ENCODE results near the gene CXCL12.

The CXCL12 gene

DNA sequence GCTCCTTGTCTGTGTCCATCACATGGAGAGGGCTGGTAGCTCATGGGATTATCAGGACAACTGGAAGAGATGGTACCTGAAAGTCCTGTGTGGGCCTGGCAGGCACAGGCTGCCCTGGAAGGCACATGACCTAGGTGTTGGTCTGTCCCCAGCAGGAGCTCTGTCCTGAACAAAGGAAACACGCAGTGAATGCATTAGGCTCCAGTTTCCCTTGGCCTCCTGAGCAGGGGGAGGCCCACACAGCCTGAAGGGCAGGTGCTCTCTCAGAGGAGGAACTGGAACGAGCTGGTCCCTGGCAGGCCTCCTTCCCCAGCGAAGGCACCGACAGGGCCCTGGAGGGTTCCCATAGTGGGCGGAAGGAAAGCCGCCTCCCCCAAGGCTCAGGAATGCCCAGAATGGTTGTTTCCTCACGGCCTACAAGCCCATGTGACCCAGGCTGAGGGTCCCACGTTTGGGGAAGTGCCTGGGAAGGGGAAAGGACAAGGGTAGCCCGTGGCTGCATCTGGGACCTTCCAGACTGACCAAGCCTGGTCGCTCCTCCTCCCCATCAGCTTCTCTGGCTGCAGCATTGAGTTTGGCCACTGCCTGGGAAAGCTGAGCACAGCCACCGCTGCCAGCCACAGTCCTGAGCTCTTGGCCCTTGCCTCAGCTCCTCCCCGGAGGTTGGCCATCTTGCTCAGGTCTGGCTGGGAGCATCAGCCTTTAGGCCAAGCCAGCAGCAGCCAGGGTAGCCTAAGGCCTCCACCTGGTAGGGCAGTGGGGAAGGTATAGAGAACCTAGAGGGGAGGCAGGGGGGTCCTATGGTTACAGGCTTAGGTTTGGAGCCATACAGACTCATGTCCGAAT is 21.8 kb downstream of the CXCL12 start:
- TF ChIP-seq CSDC2 (CRISPR knock-in tag; IDR thresholded peaks at IDR 0.05) (no peak), ISL1 (CRISPR knock-in tag; IDR thresholded peaks at IDR 0.05) (no peak), PATZ1 (CRISPR knock-in tag; IDR thresholded peaks at IDR 0.05; ENCODE audit: borderline replicate concordance) (no peak), ARNTL (CRISPR knock-in tag; IDR thresholded peaks at IDR 0.05; ENCODE audit: borderline replicate concordance, low read depth) (no peak), BACH2 (CRISPR knock-in tag; IDR thresholded peaks at IDR 0.05; ENCODE audit: borderline replicate concordance) (no peak), OSR1 (CRISPR knock-in tag; IDR thresholded peaks at IDR 0.05) (no peak), ZFP3 (CRISPR knock-in tag; IDR thresholded peaks at IDR 0.05) (no peak), SNAI2 (CRISPR knock-in tag; IDR thresholded peaks at IDR 0.05) (no peak), PPARA (CRISPR knock-in tag; IDR thresholded peaks at IDR 0.05; ENCODE audit: borderline replicate concordance) (no peak), POU6F1 (CRISPR knock-in tag; IDR thresholded peaks at IDR 0.05; ENCODE audit: borderline replicate concordance, low read depth) (no peak), ESRRG (CRISPR knock-in tag; IDR thresholded peaks at IDR 0.05) (no peak), ZFP30 (CRISPR knock-in tag; IDR thresholded peaks at IDR 0.05) (no peak)
- TF ChIP-seq, protein P1, sequence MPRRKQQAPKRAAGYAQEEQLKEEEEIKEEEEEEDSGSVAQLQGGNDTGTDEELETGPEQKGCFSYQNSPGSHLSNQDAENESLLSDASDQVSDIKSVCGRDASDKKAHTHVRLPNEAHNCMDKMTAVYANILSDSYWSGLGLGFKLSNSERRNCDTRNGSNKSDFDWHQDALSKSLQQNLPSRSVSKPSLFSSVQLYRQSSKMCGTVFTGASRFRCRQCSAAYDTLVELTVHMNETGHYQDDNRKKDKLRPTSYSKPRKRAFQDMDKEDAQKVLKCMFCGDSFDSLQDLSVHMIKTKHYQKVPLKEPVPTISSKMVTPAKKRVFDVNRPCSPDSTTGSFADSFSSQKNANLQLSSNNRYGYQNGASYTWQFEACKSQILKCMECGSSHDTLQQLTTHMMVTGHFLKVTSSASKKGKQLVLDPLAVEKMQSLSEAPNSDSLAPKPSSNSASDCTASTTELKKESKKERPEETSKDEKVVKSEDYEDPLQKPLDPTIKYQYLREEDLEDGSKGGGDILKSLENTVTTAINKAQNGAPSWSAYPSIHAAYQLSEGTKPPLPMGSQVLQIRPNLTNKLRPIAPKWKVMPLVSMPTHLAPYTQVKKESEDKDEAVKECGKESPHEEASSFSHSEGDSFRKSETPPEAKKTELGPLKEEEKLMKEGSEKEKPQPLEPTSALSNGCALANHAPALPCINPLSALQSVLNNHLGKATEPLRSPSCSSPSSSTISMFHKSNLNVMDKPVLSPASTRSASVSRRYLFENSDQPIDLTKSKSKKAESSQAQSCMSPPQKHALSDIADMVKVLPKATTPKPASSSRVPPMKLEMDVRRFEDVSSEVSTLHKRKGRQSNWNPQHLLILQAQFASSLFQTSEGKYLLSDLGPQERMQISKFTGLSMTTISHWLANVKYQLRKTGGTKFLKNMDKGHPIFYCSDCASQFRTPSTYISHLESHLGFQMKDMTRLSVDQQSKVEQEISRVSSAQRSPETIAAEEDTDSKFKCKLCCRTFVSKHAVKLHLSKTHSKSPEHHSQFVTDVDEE (CRISPR knock-in tag; IDR thresholded peaks at IDR 0.05), result no peak
- TF ChIP-seq, protein P2, sequence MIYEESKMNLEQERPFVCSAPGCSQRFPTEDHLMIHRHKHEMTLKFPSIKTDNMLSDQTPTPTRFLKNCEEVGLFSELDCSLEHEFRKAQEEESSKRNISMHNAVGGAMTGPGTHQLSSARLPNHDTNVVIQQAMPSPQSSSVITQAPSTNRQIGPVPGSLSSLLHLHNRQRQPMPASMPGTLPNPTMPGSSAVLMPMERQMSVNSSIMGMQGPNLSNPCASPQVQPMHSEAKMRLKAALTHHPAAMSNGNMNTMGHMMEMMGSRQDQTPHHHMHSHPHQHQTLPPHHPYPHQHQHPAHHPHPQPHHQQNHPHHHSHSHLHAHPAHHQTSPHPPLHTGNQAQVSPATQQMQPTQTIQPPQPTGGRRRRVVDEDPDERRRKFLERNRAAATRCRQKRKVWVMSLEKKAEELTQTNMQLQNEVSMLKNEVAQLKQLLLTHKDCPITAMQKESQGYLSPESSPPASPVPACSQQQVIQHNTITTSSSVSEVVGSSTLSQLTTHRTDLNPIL (CRISPR knock-in tag; IDR thresholded peaks at IDR 0.05; ENCODE audit: low read depth), result no peak
- no peak for ATAC-seq

- ATAC-seq, result no peak
- TF ChIP-seq, protein P1 (CRISPR knock-in tag; IDR thresholded peaks at IDR 0.05), result no peak
- no peak for TF ChIP-seq ZFP3 (CRISPR knock-in tag; IDR thresholded peaks at IDR 0.05)
- no peak for TF ChIP-seq POU6F1 (CRISPR knock-in tag; IDR thresholded peaks at IDR 0.05; ENCODE audit: borderline replicate concordance, low read depth)
- TF ChIP-seq ZFP30 (CRISPR knock-in tag; IDR thresholded peaks at IDR 0.05), result no peak
- no peak for TF ChIP-seq RARB (CRISPR knock-in tag; IDR thresholded peaks at IDR 0.05)
- no peak for TF ChIP-seq PPARA (CRISPR knock-in tag; IDR thresholded peaks at IDR 0.05; ENCODE audit: borderline replicate concordance)
- TF ChIP-seq ISL1 (CRISPR knock-in tag; IDR thresholded peaks at IDR 0.05), result no peak
- no peak for TF ChIP-seq TCF4 (CRISPR knock-in tag; IDR thresholded peaks at IDR 0.05; ENCODE audit: borderline replicate concordance)
- no peak for TF ChIP-seq CSDC2 (CRISPR knock-in tag; IDR thresholded peaks at IDR 0.05)
- TF ChIP-seq ZNF70 (CRISPR knock-in tag; IDR thresholded peaks at IDR 0.05), result no peak
- no peak for TF ChIP-seq ZC3H10 (CRISPR knock-in tag; IDR thresholded peaks at IDR 0.05)
- TF ChIP-seq, protein P2 (CRISPR knock-in tag; IDR thresholded peaks at IDR 0.05; ENCODE audit: low read depth), result no peak
- no peak for TF ChIP-seq TOX (CRISPR knock-in tag; IDR thresholded peaks at IDR 0.05; ENCODE audit: borderline replicate concordance)
- no peak for TF ChIP-seq OSR1 (CRISPR knock-in tag; IDR thresholded peaks at IDR 0.05)
- TF ChIP-seq SNAI2 (CRISPR knock-in tag; IDR thresholded peaks at IDR 0.05), result no peak
Measured at GRCh38 chr10:44361109-44361508, 23.8 kb downstream of the CXCL12 start.
